Esophagus squamous epithelium (tissue), 4 donors: Measurements from ENCODE around the gene NFU1.

Experiments
- CTCF ChIP-seq, 6 experiments: fragments of 450-650 bp in 4 of 6; fragments of 200-600 bp in 2 of 6; sonication (generic) in 2 of 6; IDR thresholded peaks; one replicate each; pipeline ENCODE4 v1.5.1; 2016 to 2019; ENCODE audit warnings: antibody characterized with exemption in 6 of 6, mild to moderate bottlenecking in 4 of 6, moderate library complexity in 4 of 6
- POLR2A ChIP-seq, 4 donors: fragments of 450-650 bp; IDR thresholded peaks; one replicate each; pipeline ENCODE4 v1.6.1; 2017; ENCODE audit warnings: antibody characterized with exemption in 4 of 4, mild to moderate bottlenecking in 4 of 4, moderate library complexity in 3 of 4

DNA sequence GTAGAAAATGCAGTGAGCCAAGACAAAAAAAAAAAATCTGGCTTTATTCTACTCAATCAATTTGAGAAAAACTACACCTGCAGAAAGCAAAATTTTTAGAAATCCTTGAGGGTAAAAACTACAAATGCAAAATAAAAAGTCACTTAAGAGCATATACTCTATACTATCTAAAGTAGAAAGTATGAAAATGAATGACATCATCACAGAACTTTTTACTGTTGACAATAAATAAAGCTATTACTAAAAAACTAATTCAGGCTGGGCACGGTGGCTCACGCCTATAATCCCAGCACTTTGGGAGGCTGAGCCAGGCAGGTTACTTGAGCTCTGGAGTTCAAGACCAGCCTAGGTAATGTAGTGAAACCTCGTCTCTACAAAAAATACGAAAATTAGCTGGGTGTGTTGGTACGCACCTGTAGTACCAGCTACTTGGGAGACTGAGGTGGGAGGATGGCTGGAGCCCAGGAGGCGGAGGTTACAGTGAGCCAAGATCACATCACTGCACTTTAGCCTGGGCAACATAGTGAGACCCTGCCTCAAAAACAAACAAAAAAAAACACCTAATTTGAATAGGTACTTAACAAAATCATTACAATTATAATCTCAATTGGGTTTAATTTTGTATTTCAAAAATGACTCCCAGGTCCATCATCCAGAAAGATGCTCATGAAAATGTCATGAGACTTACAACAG is 7.6 kb downstream of the NFU1 start:
- TF ChIP-seq CTCF (IDR thresholded peaks at IDR 0.05), result no peak
- no peak for TF ChIP-seq POLR2A (IDR thresholded peaks at IDR 0.05)
